OCI-LY3 (cell line): ENCODE data around the gene FBXO34.

ENCODE experiments used
- EZH2phosphoT487 ChIP-seq: fragments of 200-600 bp; shearing (Covaris generic); IDR thresholded peaks from 2 replicates; pipeline ENCODE4 v1.6.1; 2018; ENCODE audit warnings: antibody characterized with exemption, mixed run types, low read depth
- TF ChIP-seq, protein P1 (sequence below): fragments of 200-600, 300-600 bp; sonication (generic); IDR thresholded peaks from 2 replicates; pipeline ENCODE4 v1.5.1; 2014; ENCODE audit warnings: antibody characterized with exemption, low read length, low read depth

DNA sequence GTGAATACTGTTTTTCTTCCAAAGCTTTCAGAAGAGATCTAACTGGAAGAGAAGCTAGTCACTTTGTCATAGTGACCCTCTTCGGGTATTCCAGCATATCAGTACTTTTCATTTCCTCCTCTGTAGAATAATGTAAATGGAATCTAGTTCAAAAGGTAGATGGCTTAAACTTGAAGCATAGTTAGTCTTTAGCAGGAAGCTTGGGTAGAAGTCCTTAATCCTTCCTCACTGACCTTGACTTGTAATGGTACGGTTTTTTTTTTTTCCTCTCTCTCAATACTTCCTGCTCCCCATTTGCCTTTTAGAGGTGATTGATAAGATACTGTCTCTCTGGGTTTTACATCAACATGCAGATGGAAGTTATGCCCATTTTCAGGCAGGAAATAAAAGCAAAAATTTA is 1.7 kb downstream of the FBXO34 start:
- TF ChIP-seq, protein P1, sequence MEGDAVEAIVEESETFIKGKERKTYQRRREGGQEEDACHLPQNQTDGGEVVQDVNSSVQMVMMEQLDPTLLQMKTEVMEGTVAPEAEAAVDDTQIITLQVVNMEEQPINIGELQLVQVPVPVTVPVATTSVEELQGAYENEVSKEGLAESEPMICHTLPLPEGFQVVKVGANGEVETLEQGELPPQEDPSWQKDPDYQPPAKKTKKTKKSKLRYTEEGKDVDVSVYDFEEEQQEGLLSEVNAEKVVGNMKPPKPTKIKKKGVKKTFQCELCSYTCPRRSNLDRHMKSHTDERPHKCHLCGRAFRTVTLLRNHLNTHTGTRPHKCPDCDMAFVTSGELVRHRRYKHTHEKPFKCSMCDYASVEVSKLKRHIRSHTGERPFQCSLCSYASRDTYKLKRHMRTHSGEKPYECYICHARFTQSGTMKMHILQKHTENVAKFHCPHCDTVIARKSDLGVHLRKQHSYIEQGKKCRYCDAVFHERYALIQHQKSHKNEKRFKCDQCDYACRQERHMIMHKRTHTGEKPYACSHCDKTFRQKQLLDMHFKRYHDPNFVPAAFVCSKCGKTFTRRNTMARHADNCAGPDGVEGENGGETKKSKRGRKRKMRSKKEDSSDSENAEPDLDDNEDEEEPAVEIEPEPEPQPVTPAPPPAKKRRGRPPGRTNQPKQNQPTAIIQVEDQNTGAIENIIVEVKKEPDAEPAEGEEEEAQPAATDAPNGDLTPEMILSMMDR: no peak
- TF ChIP-seq EZH2phosphoT487: no peak
